Mesendoderm (in vitro differentiated cells): Measurements from ENCODE around the gene ANXA11.

Experiments used
- DNase-seq: peaks from one replicate; pipeline ENCODE4 v3.0.0; 2013
- H2AK5ac ChIP-seq: 2 replicates; pipeline ENCODE4 v1.6.1; 2013; ENCODE audit warnings: low read length, inconsistent platforms
- H2BK120ac ChIP-seq: 2 replicates; pipeline ENCODE4 v1.6.1; 2013; ENCODE audit warnings: low read depth, mild to moderate bottlenecking, low read length, moderate library complexity, mixed read lengths
- H2BK15ac ChIP-seq: replicated peaks from 2 replicates; pipeline ENCODE4 v1.6.1; 2013; ENCODE audit warnings: low read depth, mild to moderate bottlenecking, moderate library complexity
- H2BK5ac ChIP-seq: 2 replicates; pipeline ENCODE4 v1.6.1; 2013; ENCODE audit warnings: low read length, inconsistent platforms
- H3K18ac ChIP-seq: 2 replicates; pipeline ENCODE4 v1.6.1; 2013; ENCODE audit warnings: mild to moderate bottlenecking, low read length, mixed read lengths
- H3K23ac ChIP-seq: one replicate; pipeline ENCODE4 v1.6.1; 2013; ENCODE audit warnings: low read length
- H3K27ac ChIP-seq: 2 replicates; pipeline ENCODE4 v1.5.1; 2013; ENCODE audit warnings: low read depth, mild to moderate bottlenecking, inconsistent platforms, low read length, moderate library complexity
- H3K27me3 ChIP-seq: 2 replicates; pipeline ENCODE4 v1.6.1; 2013; ENCODE audit warnings: low read length, control low read depth, mild to moderate bottlenecking, inconsistent platforms; ENCODE audit not compliant: insufficient read depth, poor library complexity
- H3K36me3 ChIP-seq: 2 replicates; pipeline ENCODE4 v1.6.1; 2013; ENCODE audit warnings: low read length, inconsistent platforms; ENCODE audit not compliant: control insufficient read depth, insufficient read depth
- H3K4ac ChIP-seq: one replicate; pipeline ENCODE4 v1.6.1; 2013; ENCODE audit warnings: low read depth, mild to moderate bottlenecking, low read length, moderate library complexity
- H3K4me1 ChIP-seq: 2 replicates; pipeline ENCODE4 v1.6.1; 2013; ENCODE audit warnings: low read depth, low read length, inconsistent platforms; ENCODE audit not compliant: control insufficient read depth
- H3K4me2 ChIP-seq: 2 replicates; pipeline ENCODE4 v1.6.1; 2013; ENCODE audit warnings: low read length
- H3K4me3 ChIP-seq: 2 replicates; pipeline ENCODE4 v1.5.1; 2013; ENCODE audit warnings: mild to moderate bottlenecking, low read length
- H3K56ac ChIP-seq: one replicate; pipeline ENCODE4 v1.6.1; 2013; ENCODE audit warnings: low read length
- H3K79me1 ChIP-seq: 2 replicates; pipeline ENCODE4 v1.6.1; 2013; ENCODE audit warnings: low read length, inconsistent platforms
- H3K79me2 ChIP-seq: 2 replicates; pipeline ENCODE4 v1.6.1; 2013; ENCODE audit warnings: mild to moderate bottlenecking, low read length; ENCODE audit not compliant: control insufficient read depth, insufficient read depth
- H3K9ac ChIP-seq: 2 replicates; pipeline ENCODE4 v1.6.1; 2013; ENCODE audit warnings: low read length, inconsistent platforms
- H4K5ac ChIP-seq: one replicate; pipeline ENCODE4 v1.6.1; 2013; ENCODE audit warnings: low read length
- H4K8ac ChIP-seq: one replicate; pipeline ENCODE4 v1.6.1; 2013; ENCODE audit warnings: low read depth, mild to moderate bottlenecking, control low read depth, low read length, moderate library complexity
- WGBS: extraction: QIAGEN DNeasy Blood & Tissue Kit; methylation state at CpG from one replicate; pipeline ENCODE4 v1.1.7; 2013; ENCODE audit warnings: low lambda C conversion rate, missing lambda C conversion rate; ENCODE audit not compliant: insufficient coverage; ENCODE audit errors: extremely low coverage; 5-methylcytosine and 5-hydroxymethylcytosine counted together

The ANXA11 gene

DNA sequence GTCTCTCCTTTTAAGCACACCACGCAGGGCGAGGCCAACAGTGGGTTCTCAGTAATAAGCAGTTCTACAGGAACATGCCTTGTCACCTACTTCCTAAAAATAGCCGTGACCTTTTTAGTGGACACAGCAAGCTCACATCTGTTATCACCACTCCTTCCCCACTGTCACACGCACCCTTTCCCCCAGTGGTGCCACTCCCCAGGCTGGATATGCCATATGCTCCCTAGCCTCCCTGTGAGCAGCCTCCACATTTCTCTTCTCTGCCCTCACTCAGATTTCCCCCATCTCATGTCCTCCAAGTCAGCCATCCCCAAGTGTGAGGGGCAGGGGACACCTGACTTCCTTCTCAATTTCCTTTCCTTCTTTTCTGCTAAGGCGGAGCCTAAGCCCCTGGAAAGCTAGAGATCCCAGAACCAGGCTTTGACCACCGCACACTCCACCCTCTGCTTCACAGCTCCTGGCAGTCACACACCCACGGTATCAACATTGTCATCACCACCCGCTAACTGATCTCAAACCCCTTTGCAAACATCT, 3.7 kb downstream of the ANXA11 start:
- WGBS: no CpG with 5 or more reads among the region's 8 CpGs
- Histone ChIP-seq H2AK5ac (no peak overlapping the region), H3K36me3 (no peaks in the 10 kb centered on the region), H3K9ac (no peak overlapping the region), H3K27me3 (no peaks in the 10 kb centered on the region), H3K4me2 (no peak overlapping the region), H3K79me1 (peaks cover 27% of the 10 kb centered on the region), H2BK5ac (no peak overlapping the region), H2BK15ac (no peak overlapping the region), H4K5ac (no peak overlapping the region), H3K23ac (no peak overlapping the region), H3K56ac (no peak overlapping the region), H3K27ac (no peak overlapping the region), H2BK120ac (no peak overlapping the region), H4K8ac (no peak overlapping the region), H3K4ac (no peak overlapping the region), H3K79me2 (peaks cover 40% of the 10 kb centered on the region), H3K4me3 (no peak overlapping the region), H3K4me1 (peaks cover 10% of the 10 kb centered on the region), H3K18ac (no peak overlapping the region)
- DNase-seq: no peak

DNA sequence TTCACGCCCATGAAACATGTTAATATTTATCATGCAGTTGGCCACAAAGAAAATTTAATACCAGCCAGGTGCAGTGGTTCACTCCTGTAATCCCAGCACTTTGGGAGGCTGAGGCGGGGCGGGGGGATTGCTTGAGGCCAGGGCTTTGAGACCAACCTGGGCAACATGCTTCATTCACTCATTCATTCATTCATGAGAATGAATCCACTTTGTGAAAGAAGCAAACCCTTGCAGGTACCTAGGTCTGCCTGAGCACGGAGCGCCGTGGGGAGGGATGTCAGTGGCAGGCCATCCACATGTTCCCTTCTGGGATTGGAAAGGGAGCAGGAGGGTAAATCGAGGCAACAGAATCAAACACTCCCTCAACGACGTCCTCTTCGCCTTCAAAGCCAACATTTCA, 4.7 kb downstream of the ANXA11 start:
- Histone ChIP-seq H3K36me3 (no peaks in the 10 kb centered on the region), H3K18ac (no peak overlapping the region), H3K27me3 (no peaks in the 10 kb centered on the region), H3K79me1 (peaks cover 30% of the 10 kb centered on the region), H3K4me3 (no peak overlapping the region), H3K56ac (no peak overlapping the region), H3K4ac (no peak overlapping the region), H2AK5ac (no peak overlapping the region), H4K5ac (no peak overlapping the region), H3K4me2 (no peak overlapping the region), H2BK15ac (no peak overlapping the region), H3K79me2 (peaks cover 42% of the 10 kb centered on the region), H3K27ac (no peak overlapping the region), H4K8ac (no peak overlapping the region), H2BK120ac (no peak overlapping the region), H3K23ac (no peak overlapping the region), H3K4me1 (peaks cover 8% of the 10 kb centered on the region), H3K9ac (no peak overlapping the region), H2BK5ac (no peak overlapping the region)
- no peak for DNase-seq
- WGBS: no CpG with 5 or more reads among the region's 10 CpGs

DNA sequence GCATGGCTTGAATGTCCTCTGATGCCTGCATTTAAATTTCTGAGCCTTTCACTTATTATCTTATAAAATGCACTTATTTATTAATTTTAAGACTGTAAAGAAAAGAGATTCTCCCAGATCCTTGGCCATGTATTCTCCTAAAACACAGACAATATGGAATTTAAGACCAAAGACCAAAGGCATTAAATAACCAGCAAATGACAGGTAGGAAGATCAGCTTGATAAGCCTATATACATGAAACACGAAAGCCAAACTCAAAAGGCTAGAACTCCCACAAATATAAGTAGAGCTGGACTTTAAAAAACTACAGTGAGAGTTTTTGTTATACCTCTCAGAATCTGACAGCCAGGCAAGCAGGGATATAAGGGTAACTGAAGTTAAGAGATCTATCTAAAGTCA, 5.1 kb downstream of the ANXA11 start:
- Histone ChIP-seq H3K79me1 (peaks cover 30% of the 10 kb centered on the region), H3K4me2 (no peak overlapping the region), H3K79me2 (peaks cover 42% of the 10 kb centered on the region), H3K4me1 (peaks cover 8% of the 10 kb centered on the region), H3K4me3 (no peak overlapping the region), H4K5ac (no peak overlapping the region), H2BK5ac (no peak overlapping the region), H3K27ac (no peak overlapping the region), H3K23ac (no peak overlapping the region), H3K36me3 (no peaks in the 10 kb centered on the region), H2BK120ac (no peak overlapping the region), H3K18ac (no peak overlapping the region), H3K4ac (no peak overlapping the region), H3K27me3 (no peaks in the 10 kb centered on the region), H3K9ac (no peak overlapping the region), H2BK15ac (no peak overlapping the region), H4K8ac (no peak overlapping the region), H3K56ac (no peak overlapping the region), H2AK5ac (no peak overlapping the region)
- no CpG with 5 or more reads among the region's 1 CpG for WGBS
- no peak for DNase-seq

DNA sequence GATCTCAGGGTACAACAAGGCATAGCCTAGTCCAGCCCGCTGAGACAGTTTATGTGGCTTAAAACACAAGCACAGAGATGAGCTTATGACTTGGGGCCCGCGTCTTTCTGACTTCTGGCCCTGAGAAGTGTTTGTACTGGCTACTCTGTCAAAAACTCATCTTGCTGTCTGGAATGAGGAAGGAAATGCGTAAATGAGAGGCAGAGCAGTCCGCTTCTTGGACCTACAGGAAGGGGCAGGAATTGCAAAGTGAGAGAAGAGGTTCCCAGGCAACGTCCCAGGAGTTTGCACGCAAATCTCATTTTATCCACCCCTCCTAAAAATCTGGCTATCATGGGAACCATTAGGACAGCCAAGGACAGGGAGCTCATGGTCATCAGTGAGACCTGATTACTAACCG, 5.5 kb downstream of the ANXA11 start:
- H3K23ac ChIP-seq: no peak overlapping the region
- H3K9ac ChIP-seq: no peak overlapping the region
- no peak overlapping the region for H3K4me3 ChIP-seq
- no peaks in the 10 kb centered on the region for H3K27me3 ChIP-seq
- no peak overlapping the region for H4K8ac ChIP-seq
- H3K79me1 ChIP-seq: peaks cover 30% of the 10 kb centered on the region
- DNase-seq: peak; percentile 46
- no peak overlapping the region for H2BK5ac ChIP-seq
- no peak overlapping the region for H3K18ac ChIP-seq
- WGBS: no CpG with 5 or more reads among the region's 8 CpGs
- H3K36me3 ChIP-seq: no peaks in the 10 kb centered on the region
- H2AK5ac ChIP-seq: no peak overlapping the region
- no peak overlapping the region for H2BK15ac ChIP-seq
- peaks cover 8% of the 10 kb centered on the region for H3K4me1 ChIP-seq
- peak overlapping the region; percentile 6 for H3K56ac ChIP-seq
- H3K4ac ChIP-seq: no peak overlapping the region
- H2BK120ac ChIP-seq: no peak overlapping the region
- no peak overlapping the region for H3K4me2 ChIP-seq
- no peak overlapping the region for H4K5ac ChIP-seq
- H3K27ac ChIP-seq: no peak overlapping the region
- H3K79me2 ChIP-seq: peaks cover 42% of the 10 kb centered on the region

DNA sequence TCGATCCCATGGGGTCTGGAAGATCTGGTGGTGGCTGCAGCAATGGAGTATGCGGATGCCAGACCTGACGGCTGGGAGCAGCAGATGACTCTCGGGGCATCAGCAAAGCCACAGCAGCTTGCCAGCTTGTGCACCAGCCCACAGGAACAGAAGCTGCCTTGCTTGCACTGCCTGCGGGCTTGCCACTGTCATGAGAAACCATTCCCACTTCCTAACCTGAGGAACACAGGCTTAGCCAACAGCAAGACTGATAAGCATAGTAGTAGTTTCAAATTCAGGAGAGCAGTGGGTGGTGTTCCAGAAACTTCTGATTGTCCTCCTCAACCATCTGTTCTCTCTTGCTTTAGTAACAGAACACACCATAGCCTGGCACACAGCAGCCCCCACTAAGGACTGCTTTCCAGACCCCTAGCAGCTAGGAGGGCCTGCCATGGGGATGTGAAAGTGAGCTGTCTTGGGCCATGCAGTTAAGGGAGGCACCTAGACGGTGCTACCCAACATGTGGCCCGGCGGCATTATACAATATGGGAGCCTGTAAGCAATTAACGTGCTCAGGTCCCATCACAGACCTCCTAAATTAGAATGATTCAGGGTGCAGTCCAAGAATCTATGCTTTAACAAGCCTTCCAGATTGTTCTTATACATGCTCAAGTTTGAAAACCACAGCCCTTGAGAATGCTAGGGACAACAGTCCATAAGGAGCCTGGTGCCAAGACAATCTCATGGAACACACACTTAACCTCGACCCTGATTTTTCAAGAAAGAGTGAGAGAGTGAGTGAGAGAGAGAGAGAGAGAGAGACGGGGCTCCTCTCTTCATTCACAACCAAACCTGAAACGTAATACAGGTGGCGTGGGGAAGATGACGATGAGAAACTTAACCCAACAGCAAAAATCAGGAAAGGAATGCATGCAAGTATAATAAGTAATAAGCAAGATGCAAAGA, 7.1 kb downstream of the ANXA11 start:
- Histone ChIP-seq H3K4me2 (no peak overlapping the region), H4K5ac (no peak overlapping the region), H3K4me1 (peaks cover 3% of the 10 kb centered on the region), H3K27ac (no peak overlapping the region), H3K27me3 (no peaks in the 10 kb centered on the region), H3K36me3 (no peaks in the 10 kb centered on the region), H3K23ac (peak overlapping the region; percentile 45), H2AK5ac (no peak overlapping the region), H3K9ac (no peak overlapping the region), H4K8ac (no peak overlapping the region), H2BK15ac (no peak overlapping the region), H2BK120ac (no peak overlapping the region), H3K79me2 (peaks cover 43% of the 10 kb centered on the region), H3K4me3 (no peak overlapping the region), H3K4ac (no peak overlapping the region), H2BK5ac (no peak overlapping the region), H3K56ac (no peak overlapping the region), H3K18ac (no peak overlapping the region), H3K79me1 (peaks cover 30% of the 10 kb centered on the region)
- WGBS: no CpG with 5 or more reads among the region's 14 CpGs
- no peak for DNase-seq
